ENCODE data around the gene POLR2I. TPM values are rescaled to one million over a fixed set of nuclear protein-coding genes. Genes with fewer than 3 reads are reported as not detected.

POLR2I gene
- total and polyA plus RNA-seq, 2 of the 13 experiments (the other 11 are each of a cell fraction or from before 2014, with no cell fraction given), result 40.5 to 104 TPM

DNA sequence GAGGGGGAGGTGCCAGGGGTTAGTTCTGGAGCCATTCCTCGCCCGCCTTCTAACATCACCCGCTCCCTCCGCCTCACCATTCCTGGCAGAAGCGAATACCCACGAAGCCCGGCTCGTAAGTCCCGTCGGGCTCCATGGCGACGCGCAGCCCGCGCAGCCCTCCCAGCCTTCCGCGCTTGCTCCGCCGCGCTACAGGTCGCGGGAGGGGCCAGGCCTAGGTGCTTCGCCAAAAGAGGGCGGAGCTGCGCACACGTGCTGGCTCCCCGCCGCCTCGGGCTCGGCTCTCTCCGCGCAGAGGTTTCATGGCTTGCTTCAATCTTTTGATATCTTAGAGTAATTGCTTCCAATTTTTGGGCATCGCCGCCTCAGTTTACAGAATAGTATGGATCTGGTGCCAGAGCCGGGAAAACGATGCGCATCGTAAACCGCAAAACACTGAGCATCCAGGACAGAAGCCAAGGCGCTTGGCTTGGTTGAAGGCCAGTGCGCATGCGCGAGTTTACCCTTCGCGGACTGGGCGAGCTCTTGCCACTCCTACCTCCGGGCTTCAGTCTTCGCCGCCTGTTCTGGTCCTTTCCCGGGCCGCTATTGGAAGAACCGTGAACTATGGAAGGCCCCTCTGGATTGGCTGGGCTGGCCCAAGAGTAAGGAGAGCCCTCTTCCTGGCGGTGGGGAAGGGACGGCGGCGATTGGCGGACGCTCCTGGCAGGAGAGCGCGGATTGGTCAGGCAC is at the start of gene POLR2I (continued):
- no peak for TF ChIP-seq SETDB1 (CRISPR knock-in tag; IDR thresholded peaks at IDR 0.05; ENCODE audit: borderline replicate concordance)
- TF ChIP-seq ZFYVE20 (CRISPR knock-in tag; IDR thresholded peaks at IDR 0.05; ENCODE audit: borderline replicate concordance, low read depth), result 0 out of 2 replicates have a peak, but pooled peaks have one; percentile 63
- TF ChIP-seq ZNF383 (CRISPR knock-in tag; IDR thresholded peaks at IDR 0.05; ENCODE audit: borderline replicate concordance), result no peak
- no peak for TF ChIP-seq HDAC6 (IDR thresholded peaks at IDR 0.05; ENCODE audit: low read depth, low read length)
- TF ChIP-seq, protein P1, sequence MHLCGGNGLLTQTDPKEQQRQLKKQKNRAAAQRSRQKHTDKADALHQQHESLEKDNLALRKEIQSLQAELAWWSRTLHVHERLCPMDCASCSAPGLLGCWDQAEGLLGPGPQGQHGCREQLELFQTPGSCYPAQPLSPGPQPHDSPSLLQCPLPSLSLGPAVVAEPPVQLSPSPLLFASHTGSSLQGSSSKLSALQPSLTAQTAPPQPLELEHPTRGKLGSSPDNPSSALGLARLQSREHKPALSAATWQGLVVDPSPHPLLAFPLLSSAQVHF (CRISPR knock-in tag; IDR thresholded peaks at IDR 0.05), result peak; percentile 84
- TF ChIP-seq ZEB1 (IDR thresholded peaks at IDR 0.05; ENCODE audit: insufficient replicate concordance, low read depth), result peak; percentile 39
- TF ChIP-seq, protein P2, sequence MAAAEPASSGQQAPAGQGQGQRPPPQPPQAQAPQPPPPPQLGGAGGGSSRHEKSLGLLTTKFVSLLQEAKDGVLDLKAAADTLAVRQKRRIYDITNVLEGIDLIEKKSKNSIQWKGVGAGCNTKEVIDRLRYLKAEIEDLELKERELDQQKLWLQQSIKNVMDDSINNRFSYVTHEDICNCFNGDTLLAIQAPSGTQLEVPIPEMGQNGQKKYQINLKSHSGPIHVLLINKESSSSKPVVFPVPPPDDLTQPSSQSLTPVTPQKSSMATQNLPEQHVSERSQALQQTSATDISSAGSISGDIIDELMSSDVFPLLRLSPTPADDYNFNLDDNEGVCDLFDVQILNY (CRISPR knock-in tag; conservative IDR thresholded peaks at IDR 0.05), result peak; percentile 65; the same call in 1 of the 2 replicates
- TF ChIP-seq AGO2 (optimal IDR thresholded peaks at IDR 0.05; ENCODE audit: low read depth, low read length), result peak; percentile 65
- no peak for TF ChIP-seq ZNF136 (CRISPR knock-in tag; IDR thresholded peaks at IDR 0.05; ENCODE audit: low read depth)
- TF ChIP-seq, protein P3, sequence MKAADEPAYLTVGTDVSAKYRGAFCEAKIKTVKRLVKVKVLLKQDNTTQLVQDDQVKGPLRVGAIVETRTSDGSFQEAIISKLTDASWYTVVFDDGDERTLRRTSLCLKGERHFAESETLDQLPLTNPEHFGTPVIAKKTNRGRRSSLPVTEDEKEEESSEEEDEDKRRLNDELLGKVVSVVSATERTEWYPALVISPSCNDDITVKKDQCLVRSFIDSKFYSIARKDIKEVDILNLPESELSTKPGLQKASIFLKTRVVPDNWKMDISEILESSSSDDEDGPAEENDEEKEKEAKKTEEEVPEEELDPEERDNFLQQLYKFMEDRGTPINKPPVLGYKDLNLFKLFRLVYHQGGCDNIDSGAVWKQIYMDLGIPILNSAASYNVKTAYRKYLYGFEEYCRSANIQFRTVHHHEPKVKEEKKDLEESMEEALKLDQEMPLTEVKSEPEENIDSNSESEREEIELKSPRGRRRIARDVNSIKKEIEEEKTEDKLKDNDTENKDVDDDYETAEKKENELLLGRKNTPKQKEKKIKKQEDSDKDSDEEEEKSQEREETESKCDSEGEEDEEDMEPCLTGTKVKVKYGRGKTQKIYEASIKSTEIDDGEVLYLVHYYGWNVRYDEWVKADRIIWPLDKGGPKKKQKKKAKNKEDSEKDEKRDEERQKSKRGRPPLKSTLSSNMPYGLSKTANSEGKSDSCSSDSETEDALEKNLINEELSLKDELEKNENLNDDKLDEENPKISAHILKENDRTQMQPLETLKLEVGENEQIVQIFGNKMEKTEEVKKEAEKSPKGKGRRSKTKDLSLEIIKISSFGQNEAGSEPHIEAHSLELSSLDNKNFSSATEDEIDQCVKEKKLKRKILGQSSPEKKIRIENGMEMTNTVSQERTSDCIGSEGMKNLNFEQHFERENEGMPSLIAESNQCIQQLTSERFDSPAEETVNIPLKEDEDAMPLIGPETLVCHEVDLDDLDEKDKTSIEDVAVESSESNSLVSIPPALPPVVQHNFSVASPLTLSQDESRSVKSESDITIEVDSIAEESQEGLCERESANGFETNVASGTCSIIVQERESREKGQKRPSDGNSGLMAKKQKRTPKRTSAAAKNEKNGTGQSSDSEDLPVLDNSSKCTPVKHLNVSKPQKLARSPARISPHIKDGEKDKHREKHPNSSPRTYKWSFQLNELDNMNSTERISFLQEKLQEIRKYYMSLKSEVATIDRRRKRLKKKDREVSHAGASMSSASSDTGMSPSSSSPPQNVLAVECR (CRISPR knock-in tag; IDR thresholded peaks at IDR 0.05; ENCODE audit: borderline replicate concordance), result peak; percentile 94
- no peak for TF ChIP-seq ZNF24 (IDR thresholded peaks at IDR 0.05)
- TF ChIP-seq WIZ (CRISPR knock-in tag; IDR thresholded peaks at IDR 0.05), result no peak
- TF ChIP-seq, protein P4, sequence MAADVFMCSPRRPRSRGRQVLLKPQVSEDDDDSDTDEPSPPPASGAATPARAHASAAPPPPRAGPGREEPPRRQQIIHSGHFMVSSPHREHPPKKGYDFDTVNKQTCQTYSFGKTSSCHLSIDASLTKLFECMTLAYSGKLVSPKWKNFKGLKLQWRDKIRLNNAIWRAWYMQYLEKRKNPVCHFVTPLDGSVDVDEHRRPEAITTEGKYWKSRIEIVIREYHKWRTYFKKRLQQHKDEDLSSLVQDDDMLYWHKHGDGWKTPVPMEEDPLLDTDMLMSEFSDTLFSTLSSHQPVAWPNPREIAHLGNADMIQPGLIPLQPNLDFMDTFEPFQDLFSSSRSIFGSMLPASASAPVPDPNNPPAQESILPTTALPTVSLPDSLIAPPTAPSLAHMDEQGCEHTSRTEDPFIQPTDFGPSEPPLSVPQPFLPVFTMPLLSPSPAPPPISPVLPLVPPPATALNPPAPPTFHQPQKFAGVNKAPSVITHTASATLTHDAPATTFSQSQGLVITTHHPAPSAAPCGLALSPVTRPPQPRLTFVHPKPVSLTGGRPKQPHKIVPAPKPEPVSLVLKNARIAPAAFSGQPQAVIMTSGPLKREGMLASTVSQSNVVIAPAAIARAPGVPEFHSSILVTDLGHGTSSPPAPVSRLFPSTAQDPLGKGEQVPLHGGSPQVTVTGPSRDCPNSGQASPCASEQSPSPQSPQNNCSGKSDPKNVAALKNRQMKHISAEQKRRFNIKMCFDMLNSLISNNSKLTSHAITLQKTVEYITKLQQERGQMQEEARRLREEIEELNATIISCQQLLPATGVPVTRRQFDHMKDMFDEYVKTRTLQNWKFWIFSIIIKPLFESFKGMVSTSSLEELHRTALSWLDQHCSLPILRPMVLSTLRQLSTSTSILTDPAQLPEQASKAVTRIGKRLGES (CRISPR knock-in tag; IDR thresholded peaks at IDR 0.05; ENCODE audit: borderline replicate concordance), result peak; percentile 67; the same call in 1 of the 2 replicates
- TF ChIP-seq CCDC6 (CRISPR knock-in tag; IDR thresholded peaks at IDR 0.05), result peak; percentile 73; the same call in 1 of the 2 replicates
- peak; percentile 76; the same call in 1 of the 2 replicates for TF ChIP-seq PHF21A (CRISPR knock-in tag; IDR thresholded peaks at IDR 0.05)
- TF ChIP-seq, protein P5, sequence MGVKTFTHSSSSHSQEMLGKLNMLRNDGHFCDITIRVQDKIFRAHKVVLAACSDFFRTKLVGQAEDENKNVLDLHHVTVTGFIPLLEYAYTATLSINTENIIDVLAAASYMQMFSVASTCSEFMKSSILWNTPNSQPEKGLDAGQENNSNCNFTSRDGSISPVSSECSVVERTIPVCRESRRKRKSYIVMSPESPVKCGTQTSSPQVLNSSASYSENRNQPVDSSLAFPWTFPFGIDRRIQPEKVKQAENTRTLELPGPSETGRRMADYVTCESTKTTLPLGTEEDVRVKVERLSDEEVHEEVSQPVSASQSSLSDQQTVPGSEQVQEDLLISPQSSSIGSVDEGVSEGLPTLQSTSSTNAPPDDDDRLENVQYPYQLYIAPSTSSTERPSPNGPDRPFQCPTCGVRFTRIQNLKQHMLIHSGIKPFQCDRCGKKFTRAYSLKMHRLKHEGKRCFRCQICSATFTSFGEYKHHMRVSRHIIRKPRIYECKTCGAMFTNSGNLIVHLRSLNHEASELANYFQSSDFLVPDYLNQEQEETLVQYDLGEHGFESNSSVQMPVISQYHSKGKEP (CRISPR knock-in tag; IDR thresholded peaks at IDR 0.05), result peak; percentile 87; the same call in 1 of the 2 replicates
- TF ChIP-seq TARDBP (CRISPR knock-in tag; IDR thresholded peaks at IDR 0.05), result peak; percentile 67; the same call in 1 of the 2 replicates
